Ramos (cell line): ENCODE data around the gene PPP3R1.

ENCODE experiments used
- in situ Hi-C: fragments of 300-500 bp; cut with MboI; formaldehyde crosslinking; loops from one replicate; pipeline ENCODE4 v1.14.3; 2022; ENCODE audit warnings: low sequenced_read_pairs; ENCODE audit not compliant: unreplicated experiment

PPP3R1 gene

GRCh38 chr2:68272246-68272994, 20.1 kb upstream of the PPP3R1 start:
- in situ Hi-C loops = no loop called here

DNA sequence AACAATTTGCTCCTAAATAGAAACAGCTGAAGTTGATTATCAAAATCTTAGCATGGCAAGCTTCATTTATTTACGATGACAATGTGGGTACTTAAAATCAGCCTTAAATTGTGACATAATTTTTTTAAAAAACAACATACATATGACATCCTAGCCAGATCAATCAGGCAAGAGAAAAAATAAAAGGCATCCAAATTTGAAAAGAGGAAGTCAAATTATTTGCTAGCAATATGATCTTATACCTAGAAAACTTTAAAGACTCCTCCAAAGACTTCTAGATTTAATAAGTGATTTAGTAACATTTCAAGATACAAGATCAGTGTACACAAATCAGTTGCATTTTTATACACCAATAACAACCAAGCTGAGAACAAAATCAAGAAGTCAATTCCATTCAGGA, 14.3 kb upstream of the PPP3R1 start:
- in situ Hi-C loops = no loop called here

- in situ Hi-C loops = no loop called here
These were observed 11.3 kb upstream of the PPP3R1 start for GRCh38 chr2:68263632-68264031.

- in situ Hi-C loops = no loop called here
These were observed 6.5 kb upstream of the PPP3R1 start for GRCh38 chr2:68258851-68259250.

GRCh38 chr2:68256093-68256450, 3.7 kb upstream of the PPP3R1 start:
- in situ Hi-C loops = no loop called here

DNA sequence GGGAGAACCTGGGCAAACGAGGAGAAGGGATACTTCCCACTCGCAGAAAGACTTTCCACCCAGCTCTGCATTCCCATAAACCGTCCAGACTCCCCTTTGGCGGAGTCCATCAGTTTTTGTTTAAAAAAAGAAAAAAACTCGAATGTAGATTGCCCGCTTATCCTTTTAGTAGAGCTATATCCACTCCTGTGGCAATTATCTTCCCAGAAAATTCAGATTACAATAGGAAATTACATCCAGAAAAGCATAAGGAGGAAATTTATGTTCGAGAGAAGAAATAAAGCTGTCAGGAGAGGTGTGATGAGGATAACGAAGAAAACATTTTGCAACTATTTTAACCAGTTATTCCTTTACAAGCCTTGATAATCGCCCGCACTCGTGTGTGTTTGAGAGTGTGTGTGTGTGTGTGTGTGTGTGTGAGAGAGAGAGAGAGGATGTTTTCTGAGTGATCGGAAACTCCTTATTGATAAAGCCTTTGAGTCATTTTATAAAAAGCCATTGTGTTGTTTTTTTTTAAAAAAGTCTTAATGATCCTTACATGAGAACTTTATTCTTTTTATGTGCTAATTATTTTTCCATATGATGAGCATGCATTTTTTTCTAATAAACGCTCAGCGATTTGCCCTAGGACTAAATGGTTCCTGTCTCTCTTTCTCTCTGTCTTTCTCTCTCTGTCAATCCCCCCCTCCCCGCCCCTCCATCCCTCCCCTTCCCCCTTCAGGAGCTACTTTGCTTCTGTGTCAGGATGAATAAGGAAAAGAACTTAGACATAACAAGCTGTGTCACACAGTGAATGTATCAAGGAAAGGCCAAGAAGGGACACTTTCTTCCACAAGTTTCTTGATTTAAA, 1.1 kb upstream of the PPP3R1 start:
- in situ Hi-C loops = no loop called here

DNA sequence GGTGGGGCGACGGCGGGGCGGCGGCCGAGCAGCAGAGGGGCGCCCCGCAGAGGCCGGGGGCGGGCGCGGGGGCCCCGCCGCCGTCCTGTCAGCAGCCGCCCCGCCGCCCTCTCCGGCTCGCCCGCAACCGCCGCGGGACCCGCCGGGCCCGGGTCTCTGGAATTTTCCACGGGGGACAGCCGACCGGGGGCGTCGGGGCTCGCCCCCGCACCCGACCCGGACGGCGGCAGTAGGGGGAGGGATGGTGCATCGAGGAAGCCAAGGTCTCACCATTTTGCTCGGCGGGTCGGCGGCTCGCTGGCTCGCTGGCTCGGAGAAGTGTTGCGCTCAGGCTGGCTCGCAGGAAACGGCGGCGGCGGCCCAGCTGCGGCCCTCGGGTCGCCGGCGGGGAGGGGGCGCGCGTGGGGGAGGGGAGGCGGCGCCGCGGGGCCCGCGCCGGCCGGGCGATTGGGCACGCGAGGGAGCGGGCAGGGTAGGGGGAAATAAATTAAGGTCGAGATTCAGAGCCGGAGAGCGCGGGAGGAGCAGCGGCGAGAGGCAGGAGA, 405 bp downstream of the PPP3R1 start:
- in situ Hi-C loops = no loop called here

DNA sequence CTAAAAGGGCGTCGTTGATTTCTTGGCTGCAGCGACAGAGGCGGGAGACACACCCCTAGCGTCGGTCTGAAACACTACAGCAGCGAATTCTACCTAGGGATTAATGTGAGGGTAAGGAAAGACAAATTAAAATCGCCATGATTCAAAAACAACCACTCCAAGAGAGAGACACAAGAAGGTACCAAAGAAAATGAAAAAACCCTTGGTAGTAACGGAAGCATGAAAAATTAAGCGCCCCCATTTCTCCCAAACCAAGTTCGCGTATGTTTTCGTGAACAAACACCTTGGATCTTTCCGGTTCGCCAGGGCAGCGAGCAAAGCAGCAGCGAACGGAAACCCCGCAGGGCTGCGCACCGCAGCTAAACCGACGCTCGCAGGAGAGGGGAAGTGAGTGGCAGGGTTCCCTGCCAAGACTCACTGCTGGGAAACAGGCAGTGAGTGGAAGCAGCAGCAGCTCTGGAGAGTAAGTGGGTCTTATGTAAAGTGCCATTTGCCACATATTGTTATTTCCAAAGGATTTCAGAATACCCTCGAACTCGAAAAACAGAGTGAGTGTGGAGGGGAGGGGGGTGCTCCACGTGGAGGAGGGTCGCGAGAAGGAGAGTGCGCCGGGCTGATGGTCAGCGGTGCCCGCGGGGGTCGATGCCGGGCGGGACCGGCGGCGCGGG, 1.0 kb downstream of the PPP3R1 start:
- in situ Hi-C loops = no loop called here

DNA sequence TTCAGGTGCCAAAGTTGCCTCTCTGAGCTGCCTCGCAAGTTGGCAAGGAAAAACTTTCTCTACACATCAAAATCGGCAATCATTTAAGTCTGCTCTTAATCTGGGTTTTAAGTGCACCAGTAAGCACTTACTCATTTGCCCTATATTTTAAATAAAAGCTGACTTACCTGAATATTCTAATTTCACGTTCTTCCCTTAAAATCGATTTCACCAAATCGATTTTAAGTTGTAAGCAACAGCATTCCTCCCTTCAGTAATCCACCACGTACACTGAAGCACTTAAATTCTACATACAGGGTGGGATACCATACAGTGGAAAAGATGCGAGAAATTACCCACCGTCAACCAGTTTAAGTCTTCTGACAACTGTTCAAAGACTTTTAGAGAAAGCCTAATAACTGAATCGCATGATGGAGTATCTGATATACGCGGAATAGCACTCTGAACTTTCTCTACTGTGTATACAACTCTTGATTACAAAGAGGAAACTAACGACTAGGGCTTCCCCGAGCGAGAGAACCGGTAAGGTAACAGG, 1.6 kb downstream of the PPP3R1 start:
- in situ Hi-C loops = no loop called here

GRCh38 chr2:68250196-68250595, 2.1 kb downstream of the PPP3R1 start:
- in situ Hi-C loops = no loop called here

GRCh38 chr2:68248806-68249205, 3.5 kb downstream of the PPP3R1 start:
- in situ Hi-C loops = no loop called here

GRCh38 chr2:68248361-68248760, 4.0 kb downstream of the PPP3R1 start:
- in situ Hi-C loops = no loop called here

DNA sequence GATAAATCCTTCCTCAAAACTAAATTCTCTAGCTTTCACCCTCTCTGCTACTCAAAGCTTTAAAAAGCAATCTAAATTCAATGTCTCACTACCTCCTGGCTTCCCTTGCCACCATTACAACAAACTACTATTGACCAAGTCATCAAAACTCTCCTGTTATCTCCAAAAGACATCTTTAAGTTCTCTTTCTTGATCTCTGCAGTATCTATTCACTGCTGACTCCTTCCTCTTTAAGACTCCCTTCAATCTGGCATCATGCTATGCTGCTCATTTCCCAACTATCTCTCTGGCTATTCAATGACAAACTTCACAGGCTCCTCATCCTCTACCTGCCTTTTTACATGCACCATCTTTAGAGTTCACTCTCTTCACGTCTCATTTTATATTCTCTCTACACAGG, 5.9 kb downstream of the PPP3R1 start:
- in situ Hi-C loops = no loop called here

DNA sequence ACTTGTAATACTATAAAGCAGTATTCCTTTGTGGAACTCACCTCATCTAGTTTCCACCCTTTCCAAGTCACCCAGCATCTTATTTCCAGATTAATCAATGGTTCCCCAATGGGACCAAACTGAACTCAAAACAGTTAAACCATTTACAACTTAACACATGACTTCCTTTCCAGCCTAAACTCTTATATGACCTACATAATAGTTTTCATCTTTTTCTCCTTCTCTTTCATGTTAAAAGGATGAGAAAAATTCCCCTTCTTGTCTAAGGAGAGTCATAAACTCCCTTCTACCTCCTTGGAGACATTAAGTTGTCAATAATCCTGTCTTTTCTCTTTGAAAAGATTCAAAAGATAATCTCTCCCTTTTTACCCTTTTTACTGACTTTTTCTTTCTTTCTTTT, 6.7 kb downstream of the PPP3R1 start:
- in situ Hi-C loops = no loop called here

- in situ Hi-C loops = no loop called here
These were observed 7.3 kb downstream of the PPP3R1 start for GRCh38 chr2:68245066-68245465.

DNA sequence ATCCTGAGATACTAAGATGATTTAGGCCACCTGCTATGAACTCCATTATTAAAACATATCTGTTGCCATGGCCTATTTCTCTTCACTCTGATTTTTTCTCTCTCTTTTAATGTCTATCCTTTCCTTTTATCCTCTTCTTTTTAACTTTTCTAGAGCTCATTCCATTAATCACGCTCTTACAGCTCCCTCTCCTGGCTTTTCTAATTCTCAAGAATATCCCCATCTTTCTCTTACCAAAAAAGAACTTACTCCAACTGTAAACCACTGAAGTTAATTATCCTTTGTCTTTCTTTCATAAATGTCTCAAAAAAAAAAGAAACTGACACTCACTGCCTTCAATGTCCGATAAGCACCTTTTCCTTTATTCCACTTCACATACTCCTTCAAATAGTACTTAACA, 7.9 kb downstream of the PPP3R1 start:
- in situ Hi-C loops = no loop called here

- in situ Hi-C loops = no loop called here
These were observed 10.6 kb downstream of the PPP3R1 start for GRCh38 chr2:68241732-68242131.

GRCh38 chr2:68240446-68240845, 11.9 kb downstream of the PPP3R1 start:
- in situ Hi-C loops = no loop called here

DNA sequence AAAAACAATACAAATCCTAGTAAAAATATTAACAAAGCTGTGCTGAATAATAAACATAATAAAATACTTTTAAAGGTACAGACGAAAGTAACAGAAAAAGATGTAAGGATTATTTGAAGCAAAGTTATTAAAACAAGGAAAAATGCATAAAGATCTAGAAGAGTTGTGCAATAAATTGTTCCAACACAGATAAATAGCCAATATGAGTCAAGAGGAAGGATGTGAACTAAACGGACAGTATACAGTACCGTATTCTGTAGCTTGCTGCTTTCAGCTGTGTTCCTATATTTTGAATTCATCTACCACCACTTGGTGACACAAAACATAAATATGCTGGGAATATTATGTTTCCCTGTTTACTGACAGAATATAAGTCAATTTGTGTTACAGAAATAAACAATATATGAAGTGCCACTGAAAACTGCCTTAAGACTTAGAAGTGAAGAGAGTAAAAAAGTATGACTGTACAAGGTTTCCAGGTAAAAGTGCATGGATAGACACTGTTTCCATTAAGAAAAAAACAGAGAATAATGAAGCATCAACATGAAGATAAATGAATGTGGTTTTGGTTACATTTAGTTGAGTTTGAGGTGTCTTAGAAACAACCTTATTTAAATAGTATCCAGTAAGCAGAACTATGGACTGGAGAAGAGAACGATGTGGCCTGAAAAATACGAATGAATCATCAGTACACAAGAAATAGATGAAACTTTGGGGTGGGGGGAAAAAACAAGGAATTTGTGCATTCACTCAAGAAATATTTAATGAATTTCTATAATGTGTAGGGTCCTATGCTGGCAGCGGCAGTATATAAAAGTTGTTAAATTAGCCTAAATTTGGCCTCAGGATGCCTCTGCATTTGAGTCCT, 13.1 kb downstream of the PPP3R1 start:
- in situ Hi-C loops = no loop called here
